Measurements from ENCODE around the gene LZTR1.
"Not testable (repeated sequence)": the region's sequence is repeated elsewhere in the genome, so short reads cannot be mapped to it uniquely, and the experiment has no call there.

LZTR1 gene

GRCh38 chr22:20981787-20982562 is at the start of gene LZTR1:
Gene LZTR1, plus strand, starts transcription at chr22:20982297. Its CDS starts 75 bp downstream, at chr22:20982372.
- peak; percentile 72 for DNase-seq

GRCh38 chr22:20933910-20934309 is 48.2 kb upstream of the LZTR1 start:
- DNase-seq, result no peak

- not testable (repeated sequence) for DNase-seq
Observed at GRCh38 chr22:20935049-20935448, 47.0 kb upstream of the LZTR1 start.

GRCh38 chr22:20935780-20936539 is 46.1 kb upstream of the LZTR1 start:
- DNase-seq, result not testable (repeated sequence)

- DNase-seq, result no peak
Observed at GRCh38 chr22:20937031-20937793, 44.9 kb upstream of the LZTR1 start.

GRCh38 chr22:20937794-20938671 is 44.1 kb upstream of the LZTR1 start:
- DNase-seq, result no peak

- DNase-seq, result not testable (repeated sequence)
Observed at GRCh38 chr22:20939457-20940185, 42.5 kb upstream of the LZTR1 start.

GRCh38 chr22:20940186-20940651 is 41.9 kb upstream of the LZTR1 start:
- DNase-seq, result no peak

- no peak for DNase-seq
Observed at GRCh38 chr22:20940904-20941385, 41.2 kb upstream of the LZTR1 start.

- not testable (repeated sequence) for DNase-seq
Observed at GRCh38 chr22:20942203-20942902, 39.7 kb upstream of the LZTR1 start.

- DNase-seq, result no peak
Observed at GRCh38 chr22:20943104-20943933, 38.8 kb upstream of the LZTR1 start.

GRCh38 chr22:20944042-20944441 is 38.1 kb upstream of the LZTR1 start:
- DNase-seq, result no peak

- no peak for DNase-seq
Observed at GRCh38 chr22:20945578-20945934, 36.5 kb upstream of the LZTR1 start.

- DNase-seq, result no peak
Observed at GRCh38 chr22:20946080-20946986, 35.8 kb upstream of the LZTR1 start.

GRCh38 chr22:20946991-20947390 is 35.1 kb upstream of the LZTR1 start:
- DNase-seq, result no peak

- DNase-seq, result no peak
Observed at GRCh38 chr22:20948450-20948849, 33.6 kb upstream of the LZTR1 start.

- no peak for DNase-seq
Observed at GRCh38 chr22:20948989-20949388, 33.1 kb upstream of the LZTR1 start.

- DNase-seq, result no peak
Observed at GRCh38 chr22:20949698-20950183, 32.4 kb upstream of the LZTR1 start.
